ENCODE results near the gene UBR3. TPM values are rescaled to one million over a fixed set of nuclear protein-coding genes. Genes with fewer than 3 reads are reported as not detected.

UBR3 gene
- total RNA-seq, 1 experiment from 2014 or later: 30.0 TPM

DNA sequence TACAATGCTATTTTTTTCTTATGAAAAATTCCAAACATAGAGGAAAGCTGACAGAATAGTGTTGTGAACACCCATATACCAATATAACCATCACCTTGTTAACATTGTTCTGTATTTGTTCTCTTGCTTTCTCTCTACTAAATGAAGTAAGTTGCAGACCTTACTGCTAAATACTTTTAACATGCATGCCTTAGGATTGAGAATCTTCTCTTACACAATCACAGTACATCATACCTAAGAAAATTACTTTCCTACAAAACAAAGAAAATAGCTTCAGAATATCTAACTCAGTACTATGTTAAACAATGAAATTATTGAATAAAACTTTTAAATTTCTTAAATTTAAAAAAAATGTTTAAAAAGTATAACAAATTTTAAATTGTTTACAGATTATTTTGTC lies 136.5 kb downstream of the UBR3 start:
- intact Hi-C loops (cut with micrococcal nuclease): no loop called here
- Mint-ChIP-seq H3K27me3 (ENCODE audit: insufficient read depth, unreplicated experiment) (no peaks in the 10 kb centered on the region), H3K27ac (ENCODE audit: low read depth, unreplicated experiment) (no peak overlapping the region), H3K9me3 (ENCODE audit: unreplicated experiment) (no peaks in the 10 kb centered on the region), H3K36me3 (ENCODE audit: insufficient read depth, unreplicated experiment) (peaks cover 27% of the 10 kb centered on the region), H3K4me1 (ENCODE audit: insufficient read depth, unreplicated experiment) (peaks cover 12% of the 10 kb centered on the region), H3K4me3 (ENCODE audit: unreplicated experiment) (no peak overlapping the region)
- no peak for TF ChIP-seq CTCF (IDR thresholded peaks at IDR 0.05; ENCODE audit: unreplicated experiment)
- DNase-seq (ENCODE audit: unreplicated experiment): no peak
- no TSS peak for BruUV-seq (replicated peaks)
- ChIA-PET CTCF (no interaction called here), POLR2A (interaction anchor here (1.1 kb wide), 1 partner anchor 14 kb away, joined by 3 read pairs; no protein-coding TSS in a partner anchor)

GRCh38 chr2:169964740-169965139 lies 137.5 kb downstream of the UBR3 start:
- Mint-ChIP-seq H3K27me3 (ENCODE audit: insufficient read depth, unreplicated experiment) (no peaks in the 10 kb centered on the region), H3K4me3 (ENCODE audit: unreplicated experiment) (no peak overlapping the region), H3K4me1 (ENCODE audit: insufficient read depth, unreplicated experiment) (peaks cover 12% of the 10 kb centered on the region), H3K27ac (ENCODE audit: low read depth, unreplicated experiment) (peak overlapping the region; percentile 2), H3K36me3 (ENCODE audit: insufficient read depth, unreplicated experiment) (peaks cover 28% of the 10 kb centered on the region), H3K9me3 (ENCODE audit: unreplicated experiment) (no peaks in the 10 kb centered on the region)
- ChIA-PET CTCF (no interaction called here), POLR2A (no interaction called here)
- peak; percentile 30 for DNase-seq (ENCODE audit: unreplicated experiment)
- BruUV-seq (replicated peaks): no TSS peak
- TF ChIP-seq CTCF (IDR thresholded peaks at IDR 0.05; ENCODE audit: unreplicated experiment): no peak
- intact Hi-C loops (cut with micrococcal nuclease): no loop called here

DNA sequence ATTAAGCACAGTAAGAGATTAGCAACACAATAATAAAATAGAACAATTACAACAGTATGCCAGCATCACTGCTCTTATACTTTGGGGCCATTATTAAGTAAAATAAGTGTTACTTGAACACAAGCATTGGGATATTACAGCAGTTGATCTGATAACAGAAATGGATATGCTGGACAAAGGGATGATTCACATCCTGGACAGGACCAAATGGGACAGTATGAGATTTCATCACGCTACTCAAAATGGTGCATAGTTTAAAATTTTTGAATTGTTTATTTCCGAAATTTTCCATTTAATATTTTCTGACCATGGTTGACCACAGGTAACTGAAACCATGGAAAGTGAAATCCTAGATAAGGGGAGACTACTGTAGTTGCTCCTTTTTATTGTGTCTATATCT lies 138.2 kb downstream of the UBR3 start:
- TF ChIP-seq CTCF (IDR thresholded peaks at IDR 0.05; ENCODE audit: unreplicated experiment): no peak
- Mint-ChIP-seq H3K4me3 (ENCODE audit: unreplicated experiment) (no peak overlapping the region), H3K27ac (ENCODE audit: low read depth, unreplicated experiment) (peak overlapping the region; percentile 2), H3K9me3 (ENCODE audit: unreplicated experiment) (no peaks in the 10 kb centered on the region), H3K4me1 (ENCODE audit: insufficient read depth, unreplicated experiment) (peaks cover 12% of the 10 kb centered on the region), H3K27me3 (ENCODE audit: insufficient read depth, unreplicated experiment) (no peaks in the 10 kb centered on the region), H3K36me3 (ENCODE audit: insufficient read depth, unreplicated experiment) (peaks cover 28% of the 10 kb centered on the region)
- intact Hi-C loops (cut with micrococcal nuclease): no loop called here
- no TSS peak for BruUV-seq (replicated peaks)
- POLR2A ChIA-PET: no interaction called here
- CTCF ChIA-PET: no interaction called here
- DNase-seq (ENCODE audit: unreplicated experiment): peak; percentile 4

- H3K36me3 Mint-ChIP-seq (ENCODE audit: insufficient read depth, unreplicated experiment): peaks cover 28% of the 10 kb centered on the region
- no TSS peak for BruUV-seq (replicated peaks)
- no peak for TF ChIP-seq CTCF (IDR thresholded peaks at IDR 0.05; ENCODE audit: unreplicated experiment)
- no peak overlapping the region for H3K4me3 Mint-ChIP-seq (ENCODE audit: unreplicated experiment)
- peaks cover 12% of the 10 kb centered on the region for H3K4me1 Mint-ChIP-seq (ENCODE audit: insufficient read depth, unreplicated experiment)
- H3K9me3 Mint-ChIP-seq (ENCODE audit: unreplicated experiment): no peaks in the 10 kb centered on the region
- H3K27ac Mint-ChIP-seq (ENCODE audit: low read depth, unreplicated experiment): no peak overlapping the region
- intact Hi-C loops (cut with micrococcal nuclease): no loop called here
- no peaks in the 10 kb centered on the region for H3K27me3 Mint-ChIP-seq (ENCODE audit: insufficient read depth, unreplicated experiment)
- ChIA-PET POLR2A (no interaction called here), CTCF (no interaction called here)
- DNase-seq (ENCODE audit: unreplicated experiment): no peak
These were observed 139.2 kb downstream of the UBR3 start for GRCh38 chr2:169966454-169966853.

Data from MCF 10A (cell line).